Right lobe of liver (tissue), 4 donors: ENCODE measurements around the gene TGM2.

Experiments used
- CTCF ChIP-seq, 4 donors: fragments of 200-600 bp in 3 of 4; fragments of 450-650 bp in 1 of 4; IDR thresholded peaks; one replicate each; pipeline versions ENCODE4 v1.5.1 to v1.8.0; 2016 to 2022; ENCODE audit warnings: antibody characterized with exemption in 4 of 4, mild to moderate bottlenecking in 2 of 4
- POLR2A ChIP-seq: fragments of 450-650 bp; IDR thresholded peaks from one replicate; pipeline ENCODE4 v1.6.1; 2017; ENCODE audit warnings: antibody characterized with exemption, mild to moderate bottlenecking
- donor health status: DM: no; HTN: no; CAD: no.
- donor health status: DM: no; HTN: no; CAD: no.
- donor health status: DM: no; HTN: yes; CAD: no.

GRCh38 chr20:38186788-38187221 lies 21.7 kb upstream of the TGM2 start:
- no peak for TF ChIP-seq POLR2A
- TF ChIP-seq CTCF (IDR thresholded peaks at IDR 0.05) = no peak
